ENCODE results near the gene RBM20. TPM values are rescaled to one million over a fixed set of nuclear protein-coding genes. Genes with fewer than 3 reads are reported as not detected.

Gene RBM20
- total RNA-seq, 1 donor from 2014 or later = 3.1 TPM

- no peak for ATAC-seq
These were observed 98.7 kb downstream of the RBM20 start for GRCh38 chr10:110742801-110743200.

- ATAC-seq = no peak
These were observed 100.6 kb downstream of the RBM20 start for GRCh38 chr10:110744782-110745181.

- peak; percentile 97 for ATAC-seq
These were observed 102.2 kb downstream of the RBM20 start for GRCh38 chr10:110746254-110746826.

- ATAC-seq = no peak
These were observed 103.0 kb downstream of the RBM20 start for GRCh38 chr10:110746969-110747608.

GRCh38 chr10:110747609-110748464 lies 103.7 kb downstream of the RBM20 start:
- ATAC-seq = no peak

GRCh38 chr10:110748970-110749369 lies 104.8 kb downstream of the RBM20 start:
- no peak for ATAC-seq

- no peak for ATAC-seq
These were observed 106.8 kb downstream of the RBM20 start for GRCh38 chr10:110750931-110751330.

- no peak for ATAC-seq
These were observed 107.7 kb downstream of the RBM20 start for GRCh38 chr10:110751850-110752249.

GRCh38 chr10:110753462-110753861 lies 109.3 kb downstream of the RBM20 start:
- ATAC-seq = no peak

GRCh38 chr10:110754375-110755105 lies 110.4 kb downstream of the RBM20 start:
- ATAC-seq = no peak

GRCh38 chr10:110755781-110756180 lies 111.6 kb downstream of the RBM20 start:
- no peak for ATAC-seq

- ATAC-seq = no peak
These were observed 112.7 kb downstream of the RBM20 start for GRCh38 chr10:110756876-110757275.

- no peak for ATAC-seq
These were observed 113.5 kb downstream of the RBM20 start for GRCh38 chr10:110757586-110757985.

- ATAC-seq = no peak
These were observed 114.1 kb downstream of the RBM20 start for GRCh38 chr10:110758128-110758765.

GRCh38 chr10:110758898-110759297 lies 114.8 kb downstream of the RBM20 start:
- ATAC-seq = peak; percentile 83

GRCh38 chr10:110759523-110759922 lies 115.4 kb downstream of the RBM20 start:
- ATAC-seq = peak; percentile 80

- no peak for ATAC-seq
These were observed 118.1 kb downstream of the RBM20 start for GRCh38 chr10:110762109-110762848.

GRCh38 chr10:110762849-110763211 lies 118.7 kb downstream of the RBM20 start:
- no peak for ATAC-seq

GRCh38 chr10:110764378-110764777 lies 120.2 kb downstream of the RBM20 start:
- no peak for ATAC-seq

GRCh38 chr10:110764793-110765512 lies 120.8 kb downstream of the RBM20 start:
- no peak for ATAC-seq

All from esophagus mucosa (tissue), 1 donor.